HG03108 (cell line): ENCODE results near the gene GRIN2C.

Source experiments
- ATAC-seq: cut with Tn5 transposase; IDR thresholded peaks from one replicate; pipeline ENCODE4 v1.9.1; 2021; ENCODE audit warnings: moderate library complexity; ENCODE audit not compliant: unreplicated experiment

GRIN2C gene

DNA sequence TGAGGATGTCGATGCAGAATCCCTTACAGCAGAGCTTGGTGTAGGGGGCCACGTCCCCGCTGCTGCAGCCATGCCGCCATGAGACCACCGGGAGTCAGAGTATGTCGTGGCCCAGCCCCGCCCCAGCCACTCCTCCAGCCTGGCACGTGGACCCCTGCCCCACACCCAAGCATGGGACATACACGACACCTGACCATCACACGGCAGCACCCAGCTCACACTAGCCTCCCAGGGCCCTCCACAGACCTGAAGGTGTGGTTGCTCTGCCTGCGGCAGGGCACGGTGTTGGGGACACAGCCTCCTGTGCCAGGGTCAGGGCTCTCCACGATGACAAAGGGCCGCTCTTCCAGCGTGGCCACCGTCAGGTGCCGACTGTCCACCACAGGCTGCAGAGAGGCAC, 9.4 kb downstream of the GRIN2C start:
- no peak for ATAC-seq

DNA sequence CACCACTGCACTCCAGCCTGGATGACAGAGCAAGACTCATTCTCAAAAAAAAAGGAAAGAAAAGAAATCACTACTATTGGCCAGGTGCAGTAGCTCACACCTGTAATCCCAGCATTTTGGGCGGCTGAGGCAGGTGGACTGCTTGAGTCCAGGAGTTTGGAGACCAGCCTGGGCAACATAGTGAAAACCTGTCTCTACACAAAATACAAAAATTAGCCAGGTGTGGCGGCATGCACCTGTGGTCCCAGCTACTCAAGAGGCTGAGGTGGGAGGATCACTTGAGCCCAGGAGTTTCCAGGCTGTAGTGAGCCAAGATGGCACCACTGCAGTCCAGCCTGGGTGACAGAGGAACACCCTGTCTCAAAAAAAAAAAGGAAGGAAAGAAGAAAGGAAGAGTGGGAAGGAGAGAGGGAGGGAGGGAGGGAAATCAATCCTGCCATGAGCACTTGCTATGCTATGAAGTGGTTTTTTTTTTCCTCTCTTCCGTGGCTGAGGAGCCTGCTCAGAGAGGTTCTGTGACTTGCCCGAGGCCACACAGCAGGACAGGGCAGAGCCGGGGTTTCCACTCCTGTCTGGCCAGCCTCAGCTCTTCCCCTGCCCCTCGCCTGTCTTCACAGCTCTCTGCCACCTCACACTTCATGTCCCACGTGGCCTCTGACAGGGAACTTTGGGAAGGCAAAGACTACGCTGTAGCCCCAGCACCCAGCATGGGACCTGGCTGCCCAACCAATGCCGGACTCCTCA, 10.9 kb downstream of the GRIN2C start:
- no peak for ATAC-seq

DNA sequence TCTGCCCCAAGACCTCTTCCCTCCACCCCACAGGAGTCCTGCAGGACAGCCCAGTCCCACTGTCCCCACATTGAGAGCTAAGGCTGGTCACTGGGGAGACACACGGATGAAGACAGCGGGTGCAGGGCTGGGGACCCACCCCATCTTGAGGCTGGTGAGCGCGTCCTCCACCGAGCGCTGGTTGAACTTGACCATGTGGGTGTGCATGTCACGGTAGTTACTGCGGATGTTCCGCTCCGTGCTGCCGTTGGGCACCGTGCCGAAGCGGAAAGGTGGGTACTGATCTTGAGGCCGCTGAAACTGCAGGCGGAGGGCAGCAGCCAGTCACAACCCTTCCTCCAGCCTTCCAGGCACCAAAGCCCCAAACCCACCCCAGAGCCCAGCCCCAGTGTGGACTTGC, 13.1 kb downstream of the GRIN2C start:
- ATAC-seq, result no peak

DNA sequence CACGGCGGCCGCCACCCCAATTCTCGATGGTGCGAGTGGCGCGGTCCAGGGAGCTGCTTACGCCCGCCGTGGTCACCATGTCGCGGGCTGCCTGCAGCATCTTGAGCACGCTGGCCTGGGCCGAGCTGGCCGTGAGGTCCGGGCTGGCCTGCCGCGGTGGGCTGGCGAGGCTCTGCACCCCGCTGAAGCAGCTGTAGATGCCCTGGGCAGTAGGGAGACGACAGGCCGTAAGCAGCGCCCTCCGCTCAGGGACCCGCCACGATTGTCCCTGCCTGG, 16.4 kb downstream of the GRIN2C start:
- ATAC-seq, result no peak

DNA sequence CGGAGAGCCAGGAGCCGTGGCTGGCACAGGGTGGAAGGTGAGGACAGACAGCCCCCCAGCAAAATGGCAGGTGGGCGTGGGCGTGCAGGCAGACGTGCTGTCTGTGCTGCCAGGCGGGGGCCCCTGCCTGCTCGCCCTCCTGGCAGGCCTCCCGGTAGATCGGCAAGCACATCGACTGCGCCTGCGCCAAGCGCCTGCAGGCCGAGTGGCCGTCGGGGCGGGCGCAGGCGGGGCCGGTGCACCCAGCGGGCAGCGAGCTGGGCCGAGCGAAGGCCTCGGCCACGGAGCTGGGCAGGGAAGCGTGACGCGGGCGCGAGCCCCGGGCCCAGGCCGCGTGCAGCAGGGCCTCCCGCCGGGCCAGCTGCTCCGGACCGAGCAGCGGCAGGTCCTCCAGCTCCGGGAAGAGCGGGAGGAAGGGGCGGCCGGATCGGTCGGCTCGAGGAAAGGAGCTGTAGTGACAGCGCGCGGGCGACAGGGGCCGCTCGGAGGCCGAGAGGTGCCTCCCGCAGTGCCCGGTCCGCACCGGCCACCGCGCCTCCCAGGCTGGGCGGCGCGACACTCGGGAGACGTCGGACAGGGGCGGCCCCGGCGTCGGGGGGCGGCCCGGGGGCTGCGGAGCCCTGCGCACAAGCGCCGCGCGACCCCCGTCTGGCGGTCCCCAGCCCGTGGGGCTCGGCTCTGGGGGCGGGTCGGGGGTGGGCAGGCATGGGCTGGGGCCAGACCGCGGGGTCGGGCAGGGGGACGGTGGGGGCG, 16.9 kb downstream of the GRIN2C start:
- no peak for ATAC-seq

DNA sequence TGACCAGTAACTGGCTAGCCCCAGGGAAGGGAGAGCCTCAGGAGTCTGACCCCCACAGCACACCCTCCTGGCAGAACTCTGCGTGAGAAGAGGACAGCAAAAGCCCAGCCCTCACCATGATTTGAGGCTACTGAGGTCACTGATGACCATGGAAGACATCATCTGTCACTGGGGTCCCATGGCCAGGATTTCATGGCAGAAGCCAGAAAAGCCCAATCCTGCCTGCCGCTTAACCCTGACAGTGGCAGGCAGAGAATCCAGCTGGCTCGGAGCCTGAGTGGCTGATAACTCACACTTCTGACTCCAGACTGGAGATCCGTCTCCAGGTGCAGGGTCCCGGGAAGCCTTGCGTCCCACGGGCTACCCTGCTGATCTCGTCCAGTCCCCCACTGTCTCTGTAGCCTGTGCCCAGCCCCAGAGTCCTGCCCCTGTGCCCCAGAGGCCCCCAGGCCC, 17.5 kb downstream of the GRIN2C start:
- ATAC-seq, result no peak

DNA sequence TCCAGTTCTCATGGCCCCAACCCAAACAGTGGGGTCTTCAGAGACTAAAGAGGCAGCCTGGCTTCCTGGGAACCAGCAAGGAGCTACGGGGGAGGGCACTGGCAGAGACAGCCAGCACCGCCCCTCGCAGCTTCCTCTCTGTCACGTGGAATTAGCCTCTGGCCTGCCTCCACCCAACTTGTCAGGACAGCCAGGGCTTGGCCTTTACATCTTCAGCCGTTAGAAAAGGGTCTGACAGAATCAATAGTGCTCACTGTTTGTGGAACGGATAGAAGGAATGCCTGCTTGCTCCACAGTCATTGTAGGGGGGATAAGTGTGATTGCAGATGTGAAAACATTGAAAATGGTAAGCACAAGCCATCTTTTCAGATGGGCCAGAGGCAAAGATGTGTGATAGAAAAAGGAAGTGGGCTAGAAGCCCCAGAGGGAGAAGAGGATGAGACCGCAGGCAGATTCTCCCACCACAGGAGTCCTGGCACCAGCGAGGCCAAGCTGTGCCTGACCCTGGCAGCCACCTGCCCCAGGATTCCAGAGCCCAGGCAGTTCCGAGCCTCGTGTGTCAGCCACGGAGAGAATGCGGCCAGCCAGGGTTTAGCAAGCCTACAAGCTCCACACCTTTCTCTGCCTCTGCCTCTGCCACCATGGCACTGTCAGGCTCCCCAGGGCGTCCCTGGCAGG, 18.6 kb downstream of the GRIN2C start:
- no peak for ATAC-seq

DNA sequence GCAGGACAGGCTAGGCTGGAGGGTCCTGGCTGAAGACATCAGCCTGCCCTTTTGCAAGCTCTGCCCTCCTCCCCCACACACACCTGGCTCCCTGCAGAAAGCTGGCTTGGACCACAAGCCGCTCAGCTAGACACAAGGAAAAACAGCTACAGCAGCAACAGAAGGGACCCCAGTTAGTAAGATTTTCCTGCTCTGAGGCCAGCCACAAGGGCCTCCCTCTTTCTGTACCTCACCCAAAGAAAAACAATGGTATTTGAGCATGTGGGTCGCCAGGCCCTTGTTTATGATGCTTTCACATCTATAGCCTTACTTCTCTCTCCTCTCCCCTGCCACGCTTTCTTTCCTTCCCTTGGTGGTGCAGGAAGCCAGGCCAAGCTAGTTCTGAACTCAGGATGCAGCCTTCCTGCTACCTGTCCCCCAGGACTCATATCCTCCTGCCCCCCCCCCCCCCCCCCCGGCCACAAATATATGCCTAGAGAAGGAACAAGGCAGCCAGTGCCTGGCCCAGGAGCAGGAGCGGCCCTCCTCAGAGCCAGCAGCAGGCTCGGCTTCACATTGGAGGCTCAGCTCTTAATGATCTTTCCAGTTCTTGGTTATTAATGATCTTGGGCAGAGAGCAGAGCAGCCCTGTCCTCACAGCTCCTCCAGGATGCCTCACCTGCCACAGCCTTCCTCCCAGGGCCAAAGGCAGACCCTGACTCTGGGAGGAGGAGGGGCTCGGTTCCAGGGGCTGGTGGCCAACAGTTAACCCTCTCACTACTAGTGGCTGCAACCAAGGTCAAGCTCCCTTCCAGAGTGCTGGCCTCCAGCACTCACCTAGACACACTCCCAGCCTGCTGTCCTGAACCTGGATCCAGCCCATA, 19.5 kb downstream of the GRIN2C start:
- ATAC-seq, result no peak

DNA sequence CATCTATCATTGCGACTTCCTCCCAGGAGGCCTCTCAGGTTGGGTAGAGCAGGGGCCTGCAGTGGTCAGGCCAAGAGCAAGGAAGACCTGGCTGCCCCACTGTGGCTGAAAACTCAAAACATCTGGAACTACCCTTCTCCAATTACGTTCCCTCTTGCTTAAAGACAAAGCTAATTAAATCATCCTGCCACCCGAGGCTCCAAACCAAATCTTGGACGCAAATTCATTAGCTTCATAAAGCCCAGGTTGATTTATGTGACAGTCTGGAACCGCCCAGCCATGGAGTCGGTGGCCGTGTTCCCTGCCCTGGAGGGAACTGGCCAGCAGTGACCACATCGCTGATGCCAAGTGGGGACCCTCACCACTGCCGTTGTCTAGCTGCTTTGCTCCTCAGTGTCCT, 21.4 kb downstream of the GRIN2C start:
- ATAC-seq, result no peak

DNA sequence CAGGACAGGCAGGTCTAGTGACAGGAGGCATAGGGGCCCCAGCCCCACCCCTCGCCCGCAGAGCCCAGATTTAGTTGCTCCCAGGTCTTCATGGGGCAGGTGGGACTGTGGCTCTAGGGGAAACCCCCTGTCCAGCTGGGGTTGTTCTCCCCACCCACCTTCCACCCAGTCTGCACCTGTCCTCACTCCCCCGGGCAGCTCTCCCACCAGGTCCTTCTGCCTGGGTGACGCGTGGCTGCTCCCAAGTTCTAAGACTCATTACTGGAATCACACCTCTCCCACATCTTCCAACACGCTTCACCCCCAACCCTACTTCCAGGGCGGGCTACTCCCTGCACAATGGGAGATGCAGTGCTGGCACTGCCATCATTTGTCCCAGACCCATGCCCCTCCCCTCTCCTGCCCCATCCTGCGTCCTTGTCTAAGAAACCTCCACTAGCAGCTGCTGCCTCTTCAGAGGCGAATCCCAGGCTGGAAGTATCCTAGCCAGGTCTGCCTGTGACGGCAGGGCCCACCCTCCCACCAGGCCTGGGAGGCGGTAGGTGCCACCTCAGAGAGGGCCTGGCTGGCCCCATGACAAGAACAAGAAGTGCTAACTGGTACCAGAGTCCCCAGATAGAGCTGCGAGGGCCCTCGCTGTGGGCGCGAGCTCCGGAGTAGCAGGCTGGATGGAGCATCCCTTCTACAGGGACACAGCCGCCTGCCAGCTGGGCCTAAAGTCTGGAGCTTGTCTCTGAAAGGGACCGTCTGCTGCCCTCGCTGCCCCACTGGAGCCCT, 22.8 kb downstream of the GRIN2C start:
- no peak for ATAC-seq

DNA sequence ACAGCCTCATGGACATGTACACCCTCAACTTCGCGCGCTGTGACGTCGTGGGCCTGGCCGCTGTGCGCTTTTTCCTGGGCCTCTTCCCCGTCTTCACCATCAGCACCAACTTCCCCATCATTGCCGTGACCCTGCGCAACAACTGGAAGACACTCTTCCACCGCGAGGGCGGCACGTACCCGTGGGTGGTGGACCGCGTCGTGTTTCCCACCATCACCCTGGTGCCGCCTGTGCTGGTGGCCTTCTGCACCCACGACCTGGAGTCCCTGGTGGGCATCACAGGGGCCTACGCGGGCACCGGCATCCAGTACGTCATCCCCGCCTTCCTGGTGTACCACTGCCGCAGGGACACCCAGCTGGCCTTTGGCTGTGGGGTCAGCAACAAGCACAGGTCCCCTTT, 23.5 kb downstream of the GRIN2C start:
- ATAC-seq, result no peak

DNA sequence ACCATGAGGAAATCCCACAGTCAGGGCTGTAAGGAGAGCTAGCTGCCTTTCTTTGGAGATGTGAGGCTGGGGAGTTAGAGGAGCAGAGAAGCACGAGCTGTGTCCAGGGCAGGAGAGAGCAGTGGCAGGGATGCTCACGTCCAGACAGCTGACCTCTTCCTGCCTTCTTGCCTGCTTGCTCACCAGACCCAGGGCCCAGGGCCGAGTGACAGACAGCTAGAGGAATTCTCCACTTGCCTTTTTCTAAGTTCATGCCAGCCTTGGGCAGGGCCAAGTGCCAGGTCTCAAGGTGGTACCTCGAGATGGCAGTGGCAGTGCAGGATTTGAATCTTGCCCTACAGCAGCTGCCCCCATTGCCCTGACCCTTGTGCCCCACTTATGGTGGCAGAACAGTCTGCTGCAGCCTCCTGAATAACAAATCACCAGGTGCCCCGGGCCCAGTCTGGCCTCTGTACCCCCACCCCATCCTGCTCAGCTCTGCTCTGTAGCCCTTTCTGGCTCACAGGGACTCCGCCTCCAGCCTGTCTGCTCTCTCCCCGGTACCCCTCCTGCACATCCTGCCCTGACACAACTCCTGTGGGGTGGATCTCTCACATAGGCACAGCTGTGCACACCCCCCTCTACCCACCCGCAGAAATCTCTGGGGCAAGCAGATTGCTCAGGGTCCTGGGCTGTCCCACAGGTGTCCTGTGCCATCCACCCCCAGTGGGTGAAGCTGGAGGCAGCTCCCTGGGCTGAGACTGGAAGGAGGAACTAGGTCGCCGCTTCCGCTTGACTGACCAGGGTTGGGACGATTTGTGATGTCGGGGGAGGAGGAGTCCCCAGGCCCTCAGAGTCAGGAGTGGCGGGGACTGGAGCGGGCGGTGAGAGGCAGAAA, 25.9 kb downstream of the GRIN2C start:
- ATAC-seq, result peak; percentile 51

DNA sequence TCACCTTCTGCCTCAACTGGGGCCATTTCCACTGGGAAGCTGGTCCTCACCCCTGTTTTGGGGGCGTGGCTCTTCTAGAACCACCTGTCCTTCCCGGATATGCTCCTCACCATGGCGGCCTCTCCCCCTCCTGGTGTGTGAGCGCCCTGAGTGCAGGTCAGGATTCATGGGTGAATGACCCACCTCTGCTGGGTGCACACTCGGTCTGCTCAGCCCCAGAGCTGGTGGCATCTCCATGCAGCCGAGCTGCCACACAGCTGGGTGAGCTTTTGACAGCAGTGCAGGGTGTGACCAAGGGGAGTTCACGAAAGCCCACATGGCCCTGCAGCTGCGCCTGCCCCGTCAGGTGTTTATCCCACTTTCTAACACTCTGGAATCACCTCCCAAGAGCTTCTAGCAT, 27.3 kb downstream of the GRIN2C start:
- ATAC-seq, result no peak

DNA sequence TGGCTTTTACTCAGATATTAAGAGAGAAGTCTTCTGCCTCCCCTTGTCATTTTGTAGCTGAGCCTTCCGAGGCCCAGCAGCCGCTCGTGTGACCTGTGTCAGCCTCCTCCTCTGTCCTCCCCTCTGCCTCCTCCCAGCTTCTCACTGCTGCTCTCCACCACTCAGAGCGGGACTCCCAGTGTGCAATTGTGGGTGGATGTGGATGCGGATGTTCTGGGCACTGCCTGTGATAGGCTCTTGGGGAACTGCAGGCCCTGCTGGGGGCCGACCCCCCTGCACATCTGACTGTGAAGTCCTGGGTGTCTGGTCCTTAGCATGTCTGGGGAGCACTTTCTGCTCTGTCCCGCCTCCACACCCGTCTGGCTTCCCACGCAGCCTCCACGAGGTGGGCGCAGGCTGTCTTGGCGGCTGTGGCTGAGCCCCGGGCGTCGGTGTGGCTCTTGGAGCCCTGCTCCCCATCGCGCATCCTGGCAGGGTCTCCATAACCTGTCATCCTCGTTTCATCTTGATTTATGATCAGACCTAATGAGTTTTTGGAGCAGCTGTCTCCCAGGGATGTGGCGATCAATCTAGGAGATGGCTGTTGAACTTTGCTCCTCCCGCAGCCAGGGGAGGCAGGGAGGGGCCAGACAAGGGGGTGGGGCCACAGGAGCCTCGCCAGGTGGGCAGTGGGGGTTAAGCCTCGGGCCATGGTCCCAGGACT, 28.1 kb downstream of the GRIN2C start:
- no peak for ATAC-seq

DNA sequence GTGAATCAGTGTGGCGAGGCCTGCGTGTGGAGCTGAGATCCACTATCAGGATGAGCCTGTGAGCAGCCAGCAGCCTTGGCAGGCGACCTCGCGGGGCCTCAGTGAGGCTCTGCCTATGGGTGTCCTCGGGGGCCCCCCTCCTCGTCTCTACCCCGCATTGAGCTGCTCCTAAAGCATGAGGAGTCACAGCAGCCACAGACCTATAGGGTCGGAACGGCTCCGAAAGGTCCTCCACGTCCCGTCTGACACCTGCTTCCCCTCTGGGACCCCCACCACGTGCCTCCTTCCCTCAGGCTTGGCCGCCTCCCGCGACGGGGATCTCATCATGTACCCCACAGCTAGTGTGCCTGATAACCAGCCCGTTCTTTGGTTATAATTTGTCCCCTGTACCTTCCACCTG, 28.8 kb downstream of the GRIN2C start:
- ATAC-seq, result no peak

DNA sequence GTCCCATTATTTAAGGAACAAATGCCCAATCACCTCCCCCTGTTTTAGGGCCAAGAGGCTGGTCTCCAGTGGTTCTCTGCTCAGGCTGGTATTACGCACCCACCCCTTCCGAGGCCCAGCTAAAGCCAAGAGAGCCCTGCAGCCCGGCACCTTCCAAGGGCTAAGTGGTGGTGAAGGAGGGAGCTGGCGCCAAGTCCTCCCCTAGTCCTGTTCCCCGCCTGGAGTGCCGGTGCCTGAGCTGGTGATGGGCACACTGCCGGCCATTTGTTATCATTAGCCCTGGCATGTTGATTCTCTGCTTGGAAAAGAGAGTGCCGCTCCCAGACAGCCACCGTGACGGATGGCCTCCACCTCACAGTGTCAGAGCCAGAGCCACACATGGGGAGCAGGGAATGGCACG, 31.9 kb downstream of the GRIN2C start:
- no peak for ATAC-seq

DNA sequence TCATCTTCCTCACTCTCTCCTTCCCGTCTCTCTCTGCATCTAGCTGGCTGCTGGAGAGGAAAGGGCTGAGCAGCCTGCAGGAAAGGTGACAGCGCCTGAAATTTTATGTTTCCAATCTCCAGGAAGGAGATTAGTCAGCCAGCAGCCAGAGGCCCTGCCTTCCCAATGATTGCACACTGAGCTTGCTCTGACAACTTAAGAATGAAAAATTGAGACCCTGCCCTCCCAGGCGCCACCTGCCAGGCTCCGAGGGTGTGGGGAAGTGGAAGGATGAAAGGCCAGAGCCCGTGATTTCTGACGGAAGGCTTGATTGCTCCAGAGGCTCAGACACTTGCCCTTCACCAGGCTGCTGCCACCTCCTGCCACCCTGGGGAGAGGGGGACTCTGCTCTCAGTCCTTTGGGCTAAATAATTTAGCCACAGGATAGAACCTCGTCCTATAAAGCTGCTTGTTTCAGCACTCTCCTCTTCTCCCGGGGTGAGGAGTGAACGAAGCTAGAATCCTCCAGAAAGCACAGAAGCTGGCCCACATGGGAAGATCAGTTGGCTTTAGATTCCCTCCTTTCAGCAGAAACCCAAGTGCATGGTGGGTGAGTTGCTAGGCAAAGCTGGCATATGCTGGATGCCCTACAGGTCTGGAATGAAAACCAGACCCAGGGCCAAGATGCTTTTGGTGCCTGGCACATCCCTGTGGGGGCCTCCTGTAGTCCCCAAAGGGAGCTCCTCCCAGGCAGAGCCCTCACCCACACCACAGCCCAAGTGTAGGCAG, 33.5 kb downstream of the GRIN2C start:
- ATAC-seq, result no peak

DNA sequence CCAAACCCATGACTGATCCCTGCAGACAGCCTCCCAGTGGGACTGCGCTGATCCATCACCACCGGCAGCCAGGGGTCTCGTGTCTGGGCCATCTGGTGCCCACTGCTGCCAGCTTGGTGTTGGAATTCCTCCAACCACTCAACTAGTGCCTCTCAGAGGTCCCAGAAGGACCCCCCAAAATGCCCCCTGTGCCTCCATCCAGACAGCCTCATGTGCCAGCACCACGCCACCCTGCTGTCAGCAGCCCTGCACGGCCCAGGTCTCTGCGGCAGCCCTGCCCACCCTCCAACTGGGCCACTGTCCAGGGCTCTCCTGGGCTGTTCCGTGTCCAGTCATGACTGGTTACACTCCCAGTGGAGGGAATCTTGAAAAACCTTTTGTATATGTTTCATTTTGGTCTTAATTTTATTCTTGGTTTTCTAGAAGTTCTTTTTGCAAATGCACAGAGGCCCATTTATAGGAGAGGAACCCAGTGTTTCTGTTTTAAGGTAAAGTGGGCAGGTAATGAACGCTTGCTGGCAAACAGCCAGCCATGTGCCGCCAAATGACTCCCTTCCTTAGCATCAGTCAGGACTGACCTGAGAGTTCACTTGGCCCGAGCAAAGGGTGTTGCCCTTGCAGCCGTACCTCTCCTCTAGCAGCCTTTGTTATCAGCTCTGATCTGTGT, 34.6 kb downstream of the GRIN2C start:
- ATAC-seq, result no peak
